KOPT-K1 (cell line): ENCODE results near the gene PLXDC1.

ENCODE experiments used
- H3K27ac ChIP-seq: fragments of 200-600 bp; sonication (generic); 2 replicates; pipeline ENCODE4 v1.5.1; 2016; ENCODE audit warnings: antibody characterized with exemption, mild to moderate bottlenecking, low read depth, low read length; ENCODE audit not compliant: poor library complexity, severe bottlenecking
- H3K36me3 ChIP-seq: fragments of 200-600 bp; sonication (generic); 2 replicates; pipeline ENCODE4 v1.5.1; 2017; ENCODE audit warnings: antibody characterized with exemption, mild to moderate bottlenecking, low read length, moderate library complexity; ENCODE audit not compliant: insufficient read depth
- H3K9me3 ChIP-seq: fragments of 200-600 bp; sonication (generic); 2 replicates; pipeline ENCODE4 v1.5.1; 2017; ENCODE audit warnings: antibody characterized with exemption, low read length, mild to moderate bottlenecking; ENCODE audit not compliant: insufficient read depth, poor library complexity, severe bottlenecking

Gene PLXDC1

DNA sequence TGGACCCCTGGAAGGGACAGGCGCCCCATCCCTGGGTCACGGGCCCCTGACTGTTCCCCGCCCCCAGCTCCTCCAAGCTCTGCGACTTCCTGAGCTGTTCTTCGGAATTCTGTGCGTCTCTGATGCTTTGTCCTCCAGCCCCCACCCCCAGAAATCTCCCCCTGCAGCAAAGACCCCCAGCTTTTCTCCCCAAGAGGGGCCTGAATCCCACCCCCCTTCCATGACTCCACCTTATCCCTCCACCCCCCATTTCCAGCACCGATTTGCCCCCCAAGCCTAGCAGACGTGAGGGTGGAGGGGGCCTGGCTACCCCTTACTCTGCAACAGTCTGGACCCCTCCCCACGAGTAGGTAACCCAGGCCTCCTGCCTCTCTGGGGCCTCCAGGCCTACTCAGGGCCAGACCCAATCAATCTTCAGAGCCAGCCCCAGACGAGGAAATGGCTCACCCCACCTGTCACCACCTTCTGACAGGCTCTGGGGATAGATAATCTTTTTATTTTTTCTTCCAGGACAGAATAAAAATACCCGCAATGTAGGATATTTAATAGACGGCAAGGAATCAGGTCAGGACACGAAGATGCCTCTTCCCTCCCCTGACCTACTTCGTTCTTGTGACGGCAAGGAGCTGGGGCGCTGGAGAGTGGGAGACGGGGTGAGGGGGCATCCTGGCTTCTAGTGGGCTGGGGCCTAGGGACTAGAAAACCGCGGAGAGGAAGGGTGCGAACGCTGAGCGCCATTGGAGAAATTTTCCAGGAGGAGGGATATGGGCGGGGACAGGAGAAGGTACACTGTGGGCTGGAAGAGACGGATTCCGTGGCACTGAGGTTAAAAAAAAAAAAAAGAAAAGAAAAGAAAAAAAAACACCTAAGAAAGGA lies 744 bp upstream of the PLXDC1 start:
- no peaks in the 10 kb centered on the region for H3K36me3 ChIP-seq
- H3K9me3 ChIP-seq, result no peaks in the 10 kb centered on the region
- peak overlapping the region; percentile 79 for H3K27ac ChIP-seq

- no peaks in the 10 kb centered on the region for H3K36me3 ChIP-seq
- no peaks in the 10 kb centered on the region for H3K9me3 ChIP-seq
- no peak overlapping the region for H3K27ac ChIP-seq
Observed at GRCh38 chr17:39150795-39151149, 665 bp downstream of the PLXDC1 start.

GRCh38 chr17:39150104-39150634 lies 1.3 kb downstream of the PLXDC1 start:
- no peaks in the 10 kb centered on the region for H3K36me3 ChIP-seq
- H3K27ac ChIP-seq, result no peak overlapping the region
- no peaks in the 10 kb centered on the region for H3K9me3 ChIP-seq

- no peak overlapping the region for H3K27ac ChIP-seq
- no peaks in the 10 kb centered on the region for H3K36me3 ChIP-seq
- H3K9me3 ChIP-seq, result no peaks in the 10 kb centered on the region
Observed at GRCh38 chr17:39147221-39148185, 3.9 kb downstream of the PLXDC1 start.

- no peaks in the 10 kb centered on the region for H3K9me3 ChIP-seq
- H3K27ac ChIP-seq, result no peak overlapping the region
- H3K36me3 ChIP-seq, result no peaks in the 10 kb centered on the region
Observed at GRCh38 chr17:39146273-39146672, 5.2 kb downstream of the PLXDC1 start.

DNA sequence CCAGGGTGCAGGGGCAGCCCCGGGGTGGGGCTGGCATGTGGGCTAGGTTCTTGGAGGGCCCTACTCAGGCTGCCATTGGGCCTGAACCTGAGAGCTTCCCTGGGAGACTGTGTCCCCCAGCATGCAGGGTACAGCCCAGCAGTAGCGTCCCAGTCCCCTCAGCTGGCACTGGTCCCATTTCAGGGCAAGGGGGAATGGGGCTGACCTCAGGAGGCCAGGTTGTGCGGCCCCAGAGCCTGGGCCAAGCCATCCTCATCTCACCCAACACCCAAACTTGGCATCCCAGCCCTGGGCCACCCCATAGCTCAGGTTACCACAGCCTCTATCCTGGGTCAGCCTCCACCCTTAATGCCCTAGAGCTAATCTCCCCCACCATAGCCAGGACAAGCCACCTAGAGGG lies 6.3 kb downstream of the PLXDC1 start:
- H3K27ac ChIP-seq, result no peak overlapping the region
- no peaks in the 10 kb centered on the region for H3K36me3 ChIP-seq
- H3K9me3 ChIP-seq, result no peaks in the 10 kb centered on the region

GRCh38 chr17:39144416-39144840 lies 7.0 kb downstream of the PLXDC1 start:
- no peaks in the 10 kb centered on the region for H3K9me3 ChIP-seq
- H3K36me3 ChIP-seq, result no peaks in the 10 kb centered on the region
- no peak overlapping the region for H3K27ac ChIP-seq

- Histone ChIP-seq H3K36me3 (no peaks in the 10 kb centered on the region), H3K9me3 (no peaks in the 10 kb centered on the region), H3K27ac (no peak overlapping the region)
Observed at GRCh38 chr17:39143552-39144093, 7.8 kb downstream of the PLXDC1 start.

DNA sequence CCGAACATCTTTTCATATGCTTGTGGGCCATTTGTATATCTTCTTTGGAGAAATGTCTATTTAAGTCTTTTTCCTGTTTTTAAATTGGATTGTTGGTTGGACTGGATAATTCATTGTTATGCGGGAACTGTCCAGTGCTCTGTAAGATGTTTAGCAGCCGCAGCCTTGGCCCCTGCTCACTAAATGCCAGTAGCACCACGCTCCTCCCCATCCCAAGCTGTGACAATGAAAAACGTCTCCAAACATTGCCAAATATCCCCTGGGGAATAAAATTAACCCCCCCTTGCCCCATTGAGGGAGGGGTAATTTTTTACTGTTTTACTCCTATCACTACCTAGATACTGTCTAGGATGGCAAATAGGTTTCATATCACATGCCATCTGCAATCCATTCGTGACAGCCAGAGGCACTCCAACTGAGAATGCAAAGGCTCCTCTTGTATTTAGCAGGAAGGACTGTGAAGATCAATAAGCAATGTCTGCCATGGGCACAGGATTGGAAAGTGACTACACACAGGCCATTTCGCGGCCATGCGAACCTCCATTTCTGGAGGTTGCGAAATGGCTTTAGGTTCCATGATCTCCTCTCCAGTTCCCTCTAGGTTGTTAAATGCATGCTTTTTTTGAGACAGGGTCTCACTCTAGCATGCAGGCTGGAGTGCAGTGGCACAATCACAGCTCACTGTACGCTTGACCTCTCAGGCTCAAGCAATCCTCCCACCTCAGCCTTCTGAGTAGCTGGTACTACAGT lies 9.3 kb downstream of the PLXDC1 start:
- no peaks in the 10 kb centered on the region for H3K36me3 ChIP-seq
- H3K9me3 ChIP-seq, result no peaks in the 10 kb centered on the region
- no peak overlapping the region for H3K27ac ChIP-seq

DNA sequence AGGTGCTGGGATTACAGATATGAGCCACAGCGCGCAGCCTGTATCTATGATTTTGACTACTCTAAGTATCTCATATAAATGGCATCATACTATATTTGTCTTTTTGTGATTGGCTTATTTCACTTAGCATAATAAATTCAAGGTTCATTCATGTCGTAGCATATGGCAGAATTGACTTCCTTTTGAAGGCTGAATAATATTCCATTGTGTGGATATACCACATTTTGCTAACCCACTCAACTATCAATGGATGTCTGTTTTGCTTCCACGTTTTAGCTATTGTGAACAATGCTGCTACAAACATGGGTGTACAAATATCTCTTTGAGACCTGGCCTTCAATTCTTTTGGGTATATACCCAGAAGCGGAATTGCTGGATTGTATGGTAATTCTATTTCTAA lies 10.1 kb downstream of the PLXDC1 start:
- Histone ChIP-seq H3K9me3 (no peaks in the 10 kb centered on the region), H3K36me3 (no peaks in the 10 kb centered on the region), H3K27ac (no peak overlapping the region)

DNA sequence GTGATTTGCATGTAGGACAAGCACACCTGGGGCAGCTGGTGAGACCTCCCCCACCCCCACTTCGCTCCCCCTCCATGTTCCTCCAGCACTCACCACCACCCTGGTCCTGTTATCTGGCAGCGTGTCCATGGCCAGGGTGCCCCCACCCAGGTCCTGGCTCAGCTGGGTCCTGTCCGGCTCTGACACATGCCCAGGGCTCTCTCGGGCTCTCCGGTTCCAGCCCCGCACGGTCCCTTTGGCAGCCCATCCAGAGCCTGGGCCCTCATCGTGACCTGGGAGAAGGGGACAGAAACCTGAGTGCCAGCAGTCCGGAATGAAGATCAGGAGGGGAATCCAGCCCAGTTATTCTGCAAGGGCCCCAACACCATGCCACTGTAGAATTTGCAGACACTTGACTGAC lies 11.9 kb downstream of the PLXDC1 start:
- Histone ChIP-seq H3K27ac (no peak overlapping the region), H3K9me3 (no peaks in the 10 kb centered on the region), H3K36me3 (no peaks in the 10 kb centered on the region)

GRCh38 chr17:39139161-39139511 lies 12.3 kb downstream of the PLXDC1 start:
- Histone ChIP-seq H3K9me3 (no peaks in the 10 kb centered on the region), H3K27ac (no peak overlapping the region), H3K36me3 (no peaks in the 10 kb centered on the region)

DNA sequence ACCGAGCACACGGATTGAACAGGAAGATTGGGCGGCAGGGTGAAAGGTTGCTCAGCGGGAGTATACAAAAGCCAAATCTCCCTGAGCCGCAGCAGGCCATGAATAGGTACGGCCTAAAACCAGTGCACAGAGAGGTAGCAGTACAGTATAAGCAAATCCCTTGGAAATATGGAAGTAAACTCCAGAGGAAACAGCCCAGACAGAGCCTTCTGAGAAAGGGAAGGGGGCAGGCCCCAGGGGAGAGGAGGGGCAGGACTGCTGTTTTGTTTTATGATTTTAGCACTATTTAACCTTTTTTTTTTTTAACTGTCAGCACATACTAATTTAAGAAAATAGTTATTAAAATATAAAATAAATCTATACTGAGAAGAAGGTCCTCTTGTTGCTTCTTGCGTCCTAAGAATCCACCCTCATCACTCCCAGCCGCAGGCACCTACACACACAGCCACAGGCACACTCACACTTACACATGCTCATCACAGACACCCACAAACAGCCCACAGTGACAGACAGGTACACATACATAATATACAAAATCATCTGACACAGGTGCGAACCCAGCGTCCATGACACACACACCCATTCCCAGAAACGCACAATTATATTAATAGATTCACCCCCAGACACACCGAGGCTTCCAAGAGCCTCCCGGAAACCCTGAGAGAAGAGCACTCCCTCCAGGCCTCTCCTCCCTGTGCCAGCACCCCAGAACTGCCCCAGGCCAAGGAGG lies 12.8 kb downstream of the PLXDC1 start:
- Histone ChIP-seq H3K27ac (no peak overlapping the region), H3K9me3 (no peaks in the 10 kb centered on the region), H3K36me3 (no peaks in the 10 kb centered on the region)

- H3K36me3 ChIP-seq, result no peaks in the 10 kb centered on the region
- no peak overlapping the region for H3K27ac ChIP-seq
- no peaks in the 10 kb centered on the region for H3K9me3 ChIP-seq
Observed at GRCh38 chr17:39134878-39135277, 16.6 kb downstream of the PLXDC1 start.
